ENCODE results near the gene ARHGAP26.
"Not testable (repeated sequence)": the region's sequence is repeated elsewhere in the genome, so short reads cannot be mapped to it uniquely, and the experiment has no call there.

The ARHGAP26 gene

DNA sequence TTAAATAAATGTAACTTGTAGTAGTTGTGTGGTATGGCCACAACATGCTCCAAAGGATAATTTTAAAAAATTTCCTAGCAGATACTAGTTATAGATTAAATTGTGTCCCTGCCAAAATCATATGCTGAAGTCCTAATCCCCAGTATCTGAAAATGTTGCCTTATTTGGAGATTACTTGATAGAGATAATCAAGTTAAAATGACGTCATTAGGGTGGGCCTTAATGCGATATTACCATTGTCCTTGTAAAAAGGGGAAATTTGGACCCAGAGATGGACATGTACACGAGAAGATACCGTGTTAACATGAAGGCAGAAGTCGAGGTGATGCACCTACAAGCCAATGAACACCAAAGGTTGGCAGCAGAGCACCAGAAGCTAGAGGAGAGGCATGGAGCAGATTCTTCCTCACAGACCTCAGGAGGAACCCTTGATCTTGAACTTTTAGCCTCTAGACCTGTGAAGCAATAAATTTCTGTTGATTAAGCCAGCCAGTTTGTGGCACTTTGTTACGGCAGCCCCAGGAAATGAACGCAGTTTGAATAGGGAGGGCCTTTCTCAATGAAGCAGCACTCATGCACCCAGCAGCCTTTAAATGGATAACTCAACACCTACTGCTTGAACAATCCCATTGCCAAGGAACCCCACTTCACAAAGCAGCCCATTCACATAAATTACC lies 148.9 kb downstream of the ARHGAP26 start:
- no peak for DNase-seq (ENCODE audit: low read depth)
- TF ChIP-seq, protein P1, sequence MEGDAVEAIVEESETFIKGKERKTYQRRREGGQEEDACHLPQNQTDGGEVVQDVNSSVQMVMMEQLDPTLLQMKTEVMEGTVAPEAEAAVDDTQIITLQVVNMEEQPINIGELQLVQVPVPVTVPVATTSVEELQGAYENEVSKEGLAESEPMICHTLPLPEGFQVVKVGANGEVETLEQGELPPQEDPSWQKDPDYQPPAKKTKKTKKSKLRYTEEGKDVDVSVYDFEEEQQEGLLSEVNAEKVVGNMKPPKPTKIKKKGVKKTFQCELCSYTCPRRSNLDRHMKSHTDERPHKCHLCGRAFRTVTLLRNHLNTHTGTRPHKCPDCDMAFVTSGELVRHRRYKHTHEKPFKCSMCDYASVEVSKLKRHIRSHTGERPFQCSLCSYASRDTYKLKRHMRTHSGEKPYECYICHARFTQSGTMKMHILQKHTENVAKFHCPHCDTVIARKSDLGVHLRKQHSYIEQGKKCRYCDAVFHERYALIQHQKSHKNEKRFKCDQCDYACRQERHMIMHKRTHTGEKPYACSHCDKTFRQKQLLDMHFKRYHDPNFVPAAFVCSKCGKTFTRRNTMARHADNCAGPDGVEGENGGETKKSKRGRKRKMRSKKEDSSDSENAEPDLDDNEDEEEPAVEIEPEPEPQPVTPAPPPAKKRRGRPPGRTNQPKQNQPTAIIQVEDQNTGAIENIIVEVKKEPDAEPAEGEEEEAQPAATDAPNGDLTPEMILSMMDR (IDR thresholded peaks at IDR 0.05; ENCODE audit: control insufficient read depth, extremely low read depth, insufficient read depth) = no peak
- no peak overlapping the region for H3K4me3 ChIP-seq (ENCODE audit: low read depth, low read length)

GRCh38 chr5:142920849-142921612 lies 150.9 kb downstream of the ARHGAP26 start:
- DNase-seq (ENCODE audit: low read depth) = no peak
- TF ChIP-seq, protein P1 (IDR thresholded peaks at IDR 0.05; ENCODE audit: control insufficient read depth, extremely low read depth, insufficient read depth) = no peak
- H3K4me3 ChIP-seq (ENCODE audit: low read depth, low read length) = no peak overlapping the region

DNA sequence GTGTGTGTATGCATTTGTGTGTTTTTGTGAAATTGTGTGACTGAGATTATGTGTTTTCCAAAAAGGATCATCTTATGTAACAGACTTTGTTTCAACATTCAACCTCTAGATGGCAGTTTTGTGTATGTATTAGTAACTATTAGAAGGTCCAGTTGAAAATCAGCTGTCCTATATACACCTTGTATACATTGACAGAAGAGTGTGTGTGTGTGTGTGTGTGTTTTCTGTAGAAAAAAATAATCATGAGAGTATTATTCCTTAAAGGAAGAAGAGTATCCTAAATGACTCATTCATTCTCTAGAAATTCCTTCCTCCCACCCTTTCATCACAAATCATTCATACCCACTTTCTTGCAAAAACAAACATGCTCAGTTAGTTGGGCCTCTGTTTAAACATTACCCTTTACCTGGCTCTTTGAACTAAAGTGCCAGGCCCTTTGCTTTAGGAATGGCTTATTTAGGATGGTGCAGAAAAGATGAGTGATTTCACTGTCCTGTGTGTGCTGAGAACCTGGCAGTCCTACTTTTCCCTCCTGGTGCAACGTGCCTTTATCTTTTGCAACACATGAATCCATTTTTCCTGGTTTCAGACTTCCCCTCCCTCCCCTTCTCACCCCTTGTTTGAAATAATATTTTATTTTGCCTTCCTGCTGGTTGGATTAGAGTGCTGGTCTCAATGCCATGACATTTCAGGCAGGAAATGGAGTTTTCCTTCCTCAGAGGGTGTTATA lies 152.2 kb downstream of the ARHGAP26 start:
- TF ChIP-seq, protein P1 (IDR thresholded peaks at IDR 0.05; ENCODE audit: control insufficient read depth, extremely low read depth, insufficient read depth) = peak; percentile 53
- no peak for DNase-seq (ENCODE audit: low read depth)
- no peak overlapping the region for H3K4me3 ChIP-seq (ENCODE audit: low read depth, low read length)

DNA sequence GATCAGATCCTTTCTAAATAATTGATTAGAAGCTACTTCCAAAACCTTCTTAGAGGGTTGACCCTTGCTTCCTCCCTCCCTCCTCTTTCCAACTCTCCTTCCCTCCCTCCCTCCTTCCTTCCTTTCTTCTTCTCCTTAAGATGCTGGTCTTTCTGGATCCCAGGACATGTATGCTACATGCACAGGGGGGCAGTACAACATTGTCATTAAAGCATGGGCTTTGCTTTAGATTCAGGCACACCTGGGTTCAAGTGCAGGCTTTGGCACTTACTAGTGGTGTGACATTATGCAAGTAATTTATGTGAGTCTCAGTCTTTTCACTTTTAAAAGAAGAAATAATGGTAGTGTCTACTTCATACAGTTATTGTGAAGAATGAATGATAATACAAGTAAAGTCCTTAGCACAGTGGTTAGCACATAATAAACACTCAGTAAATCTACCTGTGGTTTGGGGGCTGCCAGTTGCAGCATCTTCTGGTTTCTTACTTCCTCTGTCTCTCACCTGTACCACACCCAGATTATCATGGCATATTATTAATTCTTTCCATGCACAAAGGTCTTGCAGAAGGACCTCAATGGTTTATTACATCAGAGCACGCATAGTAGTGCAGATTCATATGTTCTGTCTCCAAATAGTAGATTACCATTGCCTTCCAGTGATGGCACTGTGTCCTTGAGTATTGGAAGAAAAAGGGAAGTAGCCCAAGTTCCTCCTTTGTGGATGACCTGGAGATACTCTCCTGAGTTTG lies 154.1 kb downstream of the ARHGAP26 start:
- H3K4me3 ChIP-seq (ENCODE audit: low read depth, low read length) = no peak overlapping the region
- no peak for DNase-seq (ENCODE audit: low read depth)

DNA sequence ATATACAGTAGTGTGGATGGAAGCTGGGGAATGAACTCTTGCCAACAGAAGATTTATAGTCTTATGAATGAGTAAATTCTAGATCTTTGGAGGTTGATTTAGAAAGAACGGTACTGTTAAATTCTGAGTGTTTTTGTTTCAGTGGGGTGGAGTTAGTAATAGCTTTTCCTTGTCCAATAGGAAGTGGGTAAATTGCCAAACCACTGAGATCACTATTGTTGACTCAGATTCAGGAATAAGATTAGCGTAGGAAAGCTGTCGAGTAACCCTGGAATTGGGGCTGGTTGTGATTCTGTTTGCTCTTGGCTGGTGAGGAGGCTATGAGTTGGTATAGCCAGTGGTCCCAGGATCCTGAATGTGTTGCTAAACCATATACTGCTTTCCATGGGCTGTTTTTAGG lies 155.6 kb downstream of the ARHGAP26 start:
- peak; percentile 87 for DNase-seq (ENCODE audit: low read depth)
- TF ChIP-seq, protein P1 (IDR thresholded peaks at IDR 0.05; ENCODE audit: control insufficient read depth, extremely low read depth, insufficient read depth) = no peak
- no peak overlapping the region for H3K4me3 ChIP-seq (ENCODE audit: low read depth, low read length)

More for the DNA sequence above, 154.1 kb downstream of the ARHGAP26 start:
- TF ChIP-seq, protein P1 (IDR thresholded peaks at IDR 0.05; ENCODE audit: control insufficient read depth, extremely low read depth, insufficient read depth) = peak; percentile 18; the same call in 1 of the 2 replicates

DNA sequence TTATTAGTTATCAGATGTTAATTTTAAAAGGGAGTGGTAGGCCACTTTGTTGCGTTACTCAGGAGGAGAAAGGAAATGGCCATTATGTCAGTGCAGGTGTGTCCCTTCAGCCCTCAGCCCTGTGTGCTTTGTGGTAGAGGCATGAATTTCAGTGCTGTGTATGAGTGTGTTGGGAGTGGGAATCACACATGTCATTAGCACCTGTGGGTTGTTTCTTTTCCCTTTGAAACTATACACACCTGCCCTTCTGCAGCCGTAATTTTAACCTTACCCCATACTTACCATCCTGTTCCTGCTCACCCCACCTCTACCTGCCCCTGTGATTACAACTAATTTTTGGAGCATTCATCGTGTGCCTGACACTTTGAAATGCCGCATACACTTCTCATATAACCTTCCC lies 156.4 kb downstream of the ARHGAP26 start:
- H3K4me3 ChIP-seq (ENCODE audit: low read depth, low read length) = no peak overlapping the region
- TF ChIP-seq, protein P1 (IDR thresholded peaks at IDR 0.05; ENCODE audit: control insufficient read depth, extremely low read depth, insufficient read depth) = no peak
- DNase-seq (ENCODE audit: low read depth) = no peak

DNA sequence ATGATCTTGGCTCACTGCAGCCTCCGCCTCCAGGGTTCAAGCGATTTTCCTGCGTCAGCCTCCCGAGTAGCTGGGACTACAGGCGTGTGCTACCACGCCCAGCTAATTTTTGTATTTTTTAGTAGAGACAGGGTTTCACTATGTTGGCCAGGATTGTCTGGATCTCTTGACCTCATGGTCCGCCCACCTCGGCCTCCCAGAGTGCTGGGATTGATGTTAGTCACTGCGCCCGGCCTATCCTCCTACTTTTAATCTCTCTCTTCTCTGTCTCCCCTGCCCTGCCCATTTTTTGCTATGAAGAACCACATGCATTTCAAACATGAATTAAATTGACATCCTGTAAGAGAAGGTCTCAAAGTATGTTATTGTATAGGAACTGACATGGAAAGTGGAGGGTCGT lies 158.8 kb downstream of the ARHGAP26 start:
- not testable (repeated sequence) for H3K4me3 ChIP-seq (ENCODE audit: low read depth, low read length); DNase-seq (ENCODE audit: low read depth)

Measured in LNCaP clone FGC (cell line).